ENCODE data around the gene MN1. TPM values are rescaled to one million over a fixed set of nuclear protein-coding genes. Genes with fewer than 3 reads are reported as not detected.

Gene MN1
- total RNA-seq, 1 donor from 2014 or later, result 0.07 TPM

- Mint-ChIP-seq H3K9me3 (peaks cover 4% of the 10 kb centered on the region), H3K36me3 (ENCODE audit: low read depth) (no peaks in the 10 kb centered on the region), H3K4me1 (no peaks in the 10 kb centered on the region), H3K4me3 (no peak overlapping the region), H3K27ac (no peak overlapping the region), H3K27me3 (no peaks in the 10 kb centered on the region)
- no peak for TF ChIP-seq CTCF (IDR thresholded peaks at IDR 0.05)
- intact Hi-C loops (cut with micrococcal nuclease), result no loop called here
- ChIA-PET CTCF (no interaction called here), POLR2A (no interaction called here)
- DNase-seq (no peak), ATAC-seq (ENCODE audit: low read depth) (no peak)
These were observed 69.2 kb downstream of the MN1 start for GRCh38 chr22:27732391-27732790.

- CTCF ChIA-PET, result no interaction called here
These were observed 69.9 kb downstream of the MN1 start for GRCh38 chr22:27731621-27732020.

GRCh38 chr22:27730641-27731433 is 70.7 kb downstream of the MN1 start:
- no peak for ATAC-seq (ENCODE audit: low read depth)
- H3K27ac Mint-ChIP-seq, result no peak overlapping the region
- POLR2A ChIA-PET, result no interaction called here

More at GRCh38 chr22:27731621-27732020, 69.9 kb downstream of the MN1 start:
- intact Hi-C loops (cut with micrococcal nuclease), result no loop called here
- ATAC-seq (ENCODE audit: low read depth) (no peak), DNase-seq (no peak)
- H3K27ac Mint-ChIP-seq, result no peak overlapping the region
- H3K27me3 Mint-ChIP-seq, result no peaks in the 10 kb centered on the region
- no peaks in the 10 kb centered on the region for H3K36me3 Mint-ChIP-seq (ENCODE audit: low read depth)
- no peak overlapping the region for H3K4me3 Mint-ChIP-seq
- H3K9me3 Mint-ChIP-seq, result peaks cover 2% of the 10 kb centered on the region
- H3K4me1 Mint-ChIP-seq, result no peaks in the 10 kb centered on the region
- POLR2A ChIA-PET, result no interaction called here
- TF ChIP-seq CTCF (IDR thresholded peaks at IDR 0.05), result no peak

GRCh38 chr22:27729246-27729645 is 72.3 kb downstream of the MN1 start:
- H3K36me3 Mint-ChIP-seq (ENCODE audit: low read depth), result no peaks in the 10 kb centered on the region
- no peak overlapping the region for H3K4me3 Mint-ChIP-seq
- POLR2A ChIA-PET, result no interaction called here
- H3K27me3 Mint-ChIP-seq, result no peaks in the 10 kb centered on the region
- intact Hi-C loops (cut with micrococcal nuclease), result no loop called here
- CTCF ChIA-PET, result no interaction called here
- no peaks in the 10 kb centered on the region for H3K4me1 Mint-ChIP-seq
- ATAC-seq (ENCODE audit: low read depth) (no peak), DNase-seq (no peak)
- no peak for TF ChIP-seq CTCF (IDR thresholded peaks at IDR 0.05)
- no peak overlapping the region for H3K27ac Mint-ChIP-seq
- no peaks in the 10 kb centered on the region for H3K9me3 Mint-ChIP-seq

More at GRCh38 chr22:27730641-27731433, 70.7 kb downstream of the MN1 start:
- Mint-ChIP-seq H3K4me3 (no peak overlapping the region), H3K36me3 (ENCODE audit: low read depth) (no peaks in the 10 kb centered on the region), H3K27me3 (no peaks in the 10 kb centered on the region), H3K9me3 (no peaks in the 10 kb centered on the region), H3K4me1 (no peaks in the 10 kb centered on the region)
- CTCF ChIA-PET, result no interaction called here
- no peak for DNase-seq
- intact Hi-C loops (cut with micrococcal nuclease), result no loop called here
- TF ChIP-seq CTCF (IDR thresholded peaks at IDR 0.05), result no peak

GRCh38 chr22:27727673-27728451 is 73.7 kb downstream of the MN1 start:
- ChIA-PET POLR2A (no interaction called here), CTCF (no interaction called here)
- H3K4me3 Mint-ChIP-seq, result no peak overlapping the region
- H3K27me3 Mint-ChIP-seq, result no peaks in the 10 kb centered on the region
- ATAC-seq (ENCODE audit: low read depth) (no peak), DNase-seq (no peak)
- no peaks in the 10 kb centered on the region for H3K9me3 Mint-ChIP-seq
- TF ChIP-seq CTCF (IDR thresholded peaks at IDR 0.05), result no peak
- intact Hi-C loops (cut with micrococcal nuclease), result no loop called here
- no peaks in the 10 kb centered on the region for H3K4me1 Mint-ChIP-seq
- H3K27ac Mint-ChIP-seq, result no peak overlapping the region
- no peaks in the 10 kb centered on the region for H3K36me3 Mint-ChIP-seq (ENCODE audit: low read depth)

Data from activated B cell treated with CpG ODN at 0.5 μM for 24 hours (primary cell).